OCI-LY7 (cell line): ENCODE results near the gene UMAD1. TPM values are rescaled to one million over a fixed set of nuclear protein-coding genes. Genes with fewer than 3 reads are reported as not detected.
"Not testable (repeated sequence)": the region's sequence is repeated elsewhere in the genome, so short reads cannot be mapped to it uniquely, and the experiment has no call there.

Source experiments
- BruUV-seq: library from RNA; stranded (reverse); fragments of 400-500 nt; replicated peaks from 2 replicates; lab custom pipeline; 2021; lab: Mats Ljungman, UMichigan
- CTCF ChIA-PET: fragments of 300-600 bp; sonication (Branson Sonifier 250); formaldehyde crosslinking; loops from one replicate; lab custom pipeline; 2022; ENCODE audit warnings: antibody characterized with exemption; ENCODE audit not compliant: unreplicated experiment; lab: Charles Lee
- POLR2A ChIA-PET: fragments of 300-600 bp; sonication (Branson Sonifier 250); formaldehyde crosslinking; loops from one replicate; lab custom pipeline; 2022; ENCODE audit warnings: antibody characterized with exemption; lab: Charles Lee
- DNase-seq: peaks from one replicate; pipeline ENCODE4 v3.0.0-alpha.2; 2015; ENCODE audit warnings: low spot score
- H2AFZ ChIP-seq: fragments of 200-600 bp; sonication (generic), shearing (Covaris generic); 2 replicates; pipeline ENCODE4 v1.6.1; 2014; ENCODE audit warnings: mild to moderate bottlenecking, antibody characterized with exemption, low read length, moderate library complexity
- H3K27ac ChIP-seq: fragments of 200-600 bp; sonication (generic); 2 replicates; pipeline ENCODE4 v1.5.1; 2014; ENCODE audit warnings: mixed run types, low read depth, mild to moderate bottlenecking, moderate library complexity, low read length, inconsistent platforms; ENCODE audit not compliant: poor library complexity, severe bottlenecking
- H3K36me3 ChIP-seq: fragments of 200-600 bp; sonication (generic); 2 replicates; pipeline ENCODE4 v1.6.1; 2014; ENCODE audit warnings: mild to moderate bottlenecking, antibody characterized with exemption, low read length, moderate library complexity, mixed read lengths; ENCODE audit not compliant: insufficient read depth
- H3K4me1 ChIP-seq: fragments of 200-600 bp; sonication (generic); 2 replicates; pipeline ENCODE4 v1.5.1; 2014; ENCODE audit warnings: mild to moderate bottlenecking, low read length; ENCODE audit not compliant: insufficient read depth, poor library complexity, severe bottlenecking
- H3K4me2 ChIP-seq: fragments of 200-600 bp; sonication (generic); 2 replicates; pipeline ENCODE4 v1.6.1; 2014; ENCODE audit warnings: mild to moderate bottlenecking, low read length
- H3K4me3 ChIP-seq: fragments of 200-600 bp; sonication (generic); 2 replicates; pipeline ENCODE4 v1.5.1; 2014; ENCODE audit warnings: mild to moderate bottlenecking, low read depth, low read length; ENCODE audit not compliant: poor library complexity, severe bottlenecking
- H3K79me2 ChIP-seq: fragments of 200-600 bp; sonication (generic); 2 replicates; pipeline ENCODE4 v1.6.1; 2016; ENCODE audit warnings: low read depth, mild to moderate bottlenecking, low read length, moderate library complexity, mixed read lengths; ENCODE audit not compliant: insufficient read depth
- H3K9me2 ChIP-seq: fragments of 200-600 bp; sonication (generic); 2 replicates; pipeline ENCODE4 v1.6.1; 2016; ENCODE audit warnings: mild to moderate bottlenecking, low read length, mixed read lengths; ENCODE audit not compliant: insufficient read depth
- H3K9me3 ChIP-seq: fragments of 200-600 bp; sonication (generic); 2 replicates; pipeline ENCODE4 v1.6.1; 2014; ENCODE audit warnings: mild to moderate bottlenecking, mixed run types, low read length, mixed read lengths
- H4K20me1 ChIP-seq: fragments of 200-600 bp; sonication (generic); 2 replicates; pipeline ENCODE4 v1.6.1; 2014; ENCODE audit warnings: mild to moderate bottlenecking, antibody characterized with exemption, low read length, moderate library complexity, mixed read lengths; ENCODE audit not compliant: insufficient read depth
- CTCF ChIP-seq: fragments of 200-600 bp; sonication (generic); conservative IDR thresholded peaks from 2 replicates; pipeline ENCODE4 v1.5.1; 2014; ENCODE audit warnings: mild to moderate bottlenecking, antibody characterized with exemption, low read length, moderate library complexity, mixed read lengths
- EZH2phosphoT487 ChIP-seq: fragments of 200-600 bp; sonication (generic); IDR thresholded peaks from 2 replicates; pipeline ENCODE4 v1.6.1; 2018; ENCODE audit warnings: low read depth, borderline replicate concordance, mild to moderate bottlenecking, mixed run types, antibody characterized with exemption, low read length, moderate library complexity, mixed read lengths
- intact Hi-C: fragments of 100-400 bp; cut with micrococcal nuclease; formaldehyde crosslinking; loops from one replicate; pipeline ENCODE4 v1.10.0; 2022; ENCODE audit not compliant: unreplicated experiment
- total RNA-seq, 2 experiments: library from RNA; depleted of rRNA in 1 of 2; stranded (reverse); fragments of >200 nt in 1 of 2; shearing (Covaris generic) in 1 of 2; gene quantifications; 2 replicates each; pipeline ENCODE4 v1.2.3, GENCODE V29; 2014 to 2022

Gene UMAD1
- total RNA-seq, 2 experiments from 2014 or later = 8.7 to 15.2 TPM

- Histone ChIP-seq H3K79me2 (no peaks in the 10 kb centered on the region), H3K27ac (no peak overlapping the region), H4K20me1 (no peaks in the 10 kb centered on the region), H3K4me1 (peaks cover 19% of the 10 kb centered on the region), H3K9me2 (no peaks in the 10 kb centered on the region), H3K4me2 (peak overlapping the region; percentile 2; the same call in 1 of the 2 replicates), H3K4me3 (no peak overlapping the region), H3K36me3 (no peaks in the 10 kb centered on the region; the same call in 1 of the 2 replicates), H3K9me3 (no peaks in the 10 kb centered on the region), H2AFZ (no peak overlapping the region)
- no TSS peak for BruUV-seq
- peak; percentile 8 for DNase-seq
- CTCF ChIA-PET = interaction anchor here (0.7 kb wide), 1 partner anchor 42 kb away, joined by 3 read pairs; no protein-coding TSS in a partner anchor
- no peak for TF ChIP-seq CTCF
- no peak for TF ChIP-seq EZH2phosphoT487
- intact Hi-C loops = no loop called here
- POLR2A ChIA-PET = interaction anchor here (0.6 to 1.7 kb wide), 6 partner anchors 7 to 63 kb away, joined by 3 to 4 read pairs (median 3); no protein-coding TSS in a partner anchor
Observed at GRCh38 chr7:7820939-7821338, 180.4 kb downstream of the UMAD1 start.

GRCh38 chr7:7821517-7821916 is 181.0 kb downstream of the UMAD1 start:
- no peak overlapping the region for H3K4me3 ChIP-seq
- TF ChIP-seq EZH2phosphoT487 (no peak), CTCF (no peak)
- H3K27ac ChIP-seq = no peak overlapping the region
- intact Hi-C loops = no loop called here
- no TSS peak for BruUV-seq
- no peak for DNase-seq
- H4K20me1 ChIP-seq = no peaks in the 10 kb centered on the region
- H3K79me2 ChIP-seq = no peaks in the 10 kb centered on the region
- no peak overlapping the region for H3K4me2 ChIP-seq
- no peaks in the 10 kb centered on the region; the same call in 1 of the 2 replicates for H3K36me3 ChIP-seq
- no peak overlapping the region for H2AFZ ChIP-seq
- CTCF ChIA-PET = interaction anchor here (0.7 kb wide), 1 partner anchor 43 kb away, joined by 3 read pairs; no protein-coding TSS in a partner anchor
- POLR2A ChIA-PET = interaction anchor here (1.2 to 1.7 kb wide), 4 partner anchors 8 to 50 kb away, joined by 3 to 4 read pairs (median 3); no protein-coding TSS in a partner anchor
- peaks cover 13% of the 10 kb centered on the region for H3K4me1 ChIP-seq
- no peaks in the 10 kb centered on the region for H3K9me2 ChIP-seq
- no peaks in the 10 kb centered on the region for H3K9me3 ChIP-seq

GRCh38 chr7:7825294-7825693 is 184.7 kb downstream of the UMAD1 start:
- H3K27ac ChIP-seq, H3K79me2 ChIP-seq, intact Hi-C loops, H4K20me1 ChIP-seq, DNase-seq, H2AFZ ChIP-seq, H3K4me3 ChIP-seq, H3K4me1 ChIP-seq, H3K9me3 ChIP-seq, BruUV-seq, H3K36me3 ChIP-seq, CTCF ChIA-PET, H3K4me2 ChIP-seq, H3K9me2 ChIP-seq: not testable (repeated sequence)
- POLR2A ChIA-PET = interaction anchor here (0.9 kb wide), 1 partner anchor 38 kb away, joined by 3 read pairs; no protein-coding TSS in a partner anchor
